ENCODE data around the gene ASIC4. TPM values are rescaled to one million over a fixed set of nuclear protein-coding genes. Genes with fewer than 3 reads are reported as not detected.

The ASIC4 gene
- total and polyA plus RNA-seq, 2 experiments from 2014 or later, result 0.13 to 3.6 TPM

- H3F3A ChIP-seq (replicated peaks; ENCODE audit: low read depth), result peaks cover 15% of the 10 kb centered on the region
- no peak overlapping the region for H3K27ac Mint-ChIP-seq
- no peaks in the 10 kb centered on the region for H4K20me1 ChIP-seq (replicated peaks; ENCODE audit: insufficient read depth)
Measured at GRCh38 chr2:219493086-219493485, 21.2 kb upstream of the ASIC4 start.

More at GRCh38 chr2:219493086-219493485, 21.2 kb upstream of the ASIC4 start:
- Histone ChIP-seq H2AFZ (no peak overlapping the region), H3K27me3 (ENCODE audit: insufficient read depth) (peaks cover 53% of the 10 kb centered on the region), H3K27ac (ENCODE audit: low read depth) (no peak overlapping the region), H3K79me2 (replicated peaks; ENCODE audit: insufficient read depth) (no peaks in the 10 kb centered on the region), H3K4me1 (ENCODE audit: insufficient read depth) (peaks cover 21% of the 10 kb centered on the region), H3K4me2 (no peak overlapping the region), H3K4me3 (no peak overlapping the region), H3K36me3 (ENCODE audit: insufficient read depth) (no peaks in the 10 kb centered on the region), H3K9me2 (ENCODE audit: insufficient read depth) (no peaks in the 10 kb centered on the region)
- no peak for TF ChIP-seq NANOG (IDR thresholded peaks at IDR 0.05; ENCODE audit: borderline replicate concordance)
- no peak for TF ChIP-seq JUNB (IDR thresholded peaks at IDR 0.05; ENCODE audit: unreplicated experiment)
- TF ChIP-seq REST (IDR thresholded peaks at IDR 0.05; ENCODE audit: unreplicated experiment), result no peak
- no peak for TF ChIP-seq ETS1 (IDR thresholded peaks at IDR 0.05)
- no peak for TF ChIP-seq STAT1 (IDR thresholded peaks at IDR 0.05; ENCODE audit: unreplicated experiment)
- no peak for TF ChIP-seq CREB1 (CRISPR knock-in tag; IDR thresholded peaks at IDR 0.05; ENCODE audit: low read depth)
- no peak for TF ChIP-seq EZH2 (IDR thresholded peaks at IDR 0.05; ENCODE audit: low read depth, unreplicated experiment)
- no peak for TF ChIP-seq POLR2AphosphoS5 (IDR thresholded peaks at IDR 0.05; ENCODE audit: low read depth)
- TF ChIP-seq EZH2phosphoT487 (IDR thresholded peaks at IDR 0.05; ENCODE audit: unreplicated experiment), result no peak
- TF ChIP-seq, protein P1, sequence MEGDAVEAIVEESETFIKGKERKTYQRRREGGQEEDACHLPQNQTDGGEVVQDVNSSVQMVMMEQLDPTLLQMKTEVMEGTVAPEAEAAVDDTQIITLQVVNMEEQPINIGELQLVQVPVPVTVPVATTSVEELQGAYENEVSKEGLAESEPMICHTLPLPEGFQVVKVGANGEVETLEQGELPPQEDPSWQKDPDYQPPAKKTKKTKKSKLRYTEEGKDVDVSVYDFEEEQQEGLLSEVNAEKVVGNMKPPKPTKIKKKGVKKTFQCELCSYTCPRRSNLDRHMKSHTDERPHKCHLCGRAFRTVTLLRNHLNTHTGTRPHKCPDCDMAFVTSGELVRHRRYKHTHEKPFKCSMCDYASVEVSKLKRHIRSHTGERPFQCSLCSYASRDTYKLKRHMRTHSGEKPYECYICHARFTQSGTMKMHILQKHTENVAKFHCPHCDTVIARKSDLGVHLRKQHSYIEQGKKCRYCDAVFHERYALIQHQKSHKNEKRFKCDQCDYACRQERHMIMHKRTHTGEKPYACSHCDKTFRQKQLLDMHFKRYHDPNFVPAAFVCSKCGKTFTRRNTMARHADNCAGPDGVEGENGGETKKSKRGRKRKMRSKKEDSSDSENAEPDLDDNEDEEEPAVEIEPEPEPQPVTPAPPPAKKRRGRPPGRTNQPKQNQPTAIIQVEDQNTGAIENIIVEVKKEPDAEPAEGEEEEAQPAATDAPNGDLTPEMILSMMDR (conservative IDR thresholded peaks at IDR 0.05; ENCODE audit: low read depth in 2 of 2), result no peak
- no peak for ATAC-seq
- Mint-ChIP-seq H3K4me3 (no peak overlapping the region; the same call in 2 of the 3 replicates), H3K9me3 (no peaks in the 10 kb centered on the region; the same call in 2 of the 3 replicates), H3K4me1 (peaks cover 27% of the 10 kb centered on the region), H3K36me3 (ENCODE audit: low read depth) (no peaks in the 10 kb centered on the region; the same call in 2 of the 3 replicates), H3K27me3 (ENCODE audit: insufficient read depth, low read depth, poor library complexity) (peaks cover 49% of the 10 kb centered on the region)
- no peak for DNase-seq (ENCODE audit: low spot score)
